ENCODE measurements around the gene LIX1. TPM values are rescaled to one million over a fixed set of nuclear protein-coding genes. Genes with fewer than 3 reads are reported as not detected.
"Not testable (repeated sequence)": the region's sequence is repeated elsewhere in the genome, so short reads cannot be mapped to it uniquely, and the experiment has no call there.

LIX1 gene
- total and polyA plus RNA-seq, 3 experiments from 2014 or later, result not detected

DNA sequence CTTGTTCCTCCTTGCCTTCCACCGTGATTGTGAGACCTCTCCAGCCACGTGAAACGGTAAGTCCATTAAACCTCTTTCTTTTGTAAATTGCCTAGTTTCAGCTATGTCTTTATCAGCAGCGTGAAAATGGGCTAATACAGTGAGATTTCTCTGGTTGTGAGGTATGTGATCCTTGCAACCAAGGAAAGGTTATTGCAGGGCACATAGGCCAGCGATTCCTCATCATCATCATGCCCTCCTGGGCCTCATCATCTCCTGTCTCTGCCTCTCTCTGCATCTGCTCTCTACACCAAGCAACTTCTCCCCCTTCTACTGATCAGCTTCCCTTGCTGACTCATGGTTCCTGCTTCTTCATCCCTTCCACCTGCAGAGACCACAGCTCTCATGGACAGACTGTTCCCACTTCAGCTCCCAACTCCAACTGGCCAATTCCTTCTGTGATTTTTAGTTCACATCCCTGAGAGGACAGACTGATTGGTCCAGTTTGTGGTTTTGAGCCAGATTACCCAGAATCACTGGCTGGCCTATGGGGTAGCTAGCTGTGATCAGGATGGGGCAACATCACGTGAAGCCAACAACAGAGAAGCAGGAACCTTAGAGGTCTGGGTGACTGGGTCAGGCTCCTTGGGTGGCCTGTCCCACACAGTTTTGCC is 53.1 kb downstream of the LIX1 start:
- POLR2A ChIA-PET, result no interaction called here
- H3K36me3 Mint-ChIP-seq, result no peaks in the 10 kb centered on the region
- CTCF ChIA-PET, result interaction anchor here (1.0 to 1.1 kb wide), 2 partner anchors 15 to 74 kb away, joined by 3 read pairs; no protein-coding TSS in a partner anchor

DNA sequence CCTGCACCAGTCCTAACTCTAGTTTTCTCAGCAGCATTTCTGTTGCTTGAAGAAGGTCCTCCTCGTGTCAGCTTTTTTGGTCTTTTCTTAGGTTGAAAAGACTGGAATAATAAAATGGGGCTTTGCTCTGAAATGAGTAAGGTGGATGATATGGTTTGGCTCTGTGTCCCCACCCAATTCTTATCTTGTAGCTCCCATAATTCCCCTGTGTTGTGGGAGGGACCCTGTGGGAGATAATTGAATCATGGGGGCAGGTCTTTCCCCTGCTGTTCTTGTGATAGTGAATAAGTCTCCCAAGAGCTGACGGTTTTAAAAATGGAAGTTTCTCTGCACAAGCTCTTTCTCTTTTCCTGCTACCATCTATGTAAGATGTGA is 53.6 kb downstream of the LIX1 start:
- H3K27me3 ChIP-seq (ENCODE audit: insufficient read depth, low read length, poor library complexity, severe bottlenecking), result no peaks in the 10 kb centered on the region
- H3K9me3 Mint-ChIP-seq, result no peaks in the 10 kb centered on the region
- no peaks in the 10 kb centered on the region for H3K36me3 ChIP-seq (ENCODE audit: insufficient read depth, low read length)
- H3K27me3 Mint-ChIP-seq, result peaks cover 0 to 2% of the 10 kb centered on the region in 2 donors
- no peaks in the 10 kb centered on the region for H3K4me1 Mint-ChIP-seq
- no peaks in the 10 kb centered on the region for H3K36me3 Mint-ChIP-seq
- H3K4me3 Mint-ChIP-seq, result no peak overlapping the region
- no peaks in the 10 kb centered on the region for H3K9me3 ChIP-seq (ENCODE audit: low read length)
- CTCF ChIA-PET, result no interaction called here
- no peak for DNase-seq
- no peak overlapping the region for H3K27ac ChIP-seq (ENCODE audit: low read depth, low read length)
- POLR2A ChIA-PET, result no interaction called here
- no peaks in the 10 kb centered on the region for H3K4me1 ChIP-seq (ENCODE audit: insufficient read depth, low read length)
- H3K4me3 ChIP-seq (ENCODE audit: low read length), result no peak overlapping the region
- H3K27ac Mint-ChIP-seq, result peak overlapping the region in 1 of 8 donors; percentile 61

More for the DNA sequence above, 53.1 kb downstream of the LIX1 start:
- H3K27ac ChIP-seq (ENCODE audit: low read depth, low read length), result no peak overlapping the region
- Mint-ChIP-seq H3K27ac (peak overlapping the region in 2 of 8 donors; percentile 43 to 65), H3K9me3 (no peaks in the 10 kb centered on the region), H3K4me1 (no peaks in the 10 kb centered on the region), H3K4me3 (no peak overlapping the region), H3K27me3 (peaks cover 0 to 2% of the 10 kb centered on the region in 2 donors)
- H3K36me3 ChIP-seq (ENCODE audit: insufficient read depth, low read length), result no peaks in the 10 kb centered on the region
- no peaks in the 10 kb centered on the region for H3K4me1 ChIP-seq (ENCODE audit: insufficient read depth, low read length)
- DNase-seq, result no peak
- no peaks in the 10 kb centered on the region for H3K9me3 ChIP-seq (ENCODE audit: low read length)
- H3K27me3 ChIP-seq (ENCODE audit: insufficient read depth, low read length, poor library complexity, severe bottlenecking), result no peaks in the 10 kb centered on the region
- no peak overlapping the region for H3K4me3 ChIP-seq (ENCODE audit: low read length)

DNA sequence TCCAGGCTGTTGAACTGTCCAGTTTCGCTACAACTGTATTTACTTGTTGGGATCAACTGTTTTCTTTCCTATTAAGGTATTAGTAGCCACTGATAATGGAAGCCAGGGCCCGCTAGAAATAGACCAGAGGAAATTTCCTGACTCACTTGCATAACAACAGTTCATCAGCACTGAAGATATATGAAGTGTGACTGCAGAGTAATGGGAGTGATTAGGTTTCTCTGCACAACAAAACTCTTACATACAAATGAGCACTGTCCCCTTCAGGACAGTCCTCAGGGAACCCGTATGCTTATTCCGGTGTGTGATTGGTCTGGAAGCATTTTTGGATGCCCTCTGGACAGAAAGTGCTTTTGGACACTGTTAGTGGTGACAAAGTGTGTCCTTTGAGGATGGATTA is 55.3 kb downstream of the LIX1 start:
- no peak overlapping the region for H3K27ac ChIP-seq (ENCODE audit: low read depth, low read length)
- no peaks in the 10 kb centered on the region for H3K9me3 Mint-ChIP-seq
- CTCF ChIA-PET, result no interaction called here

DNA sequence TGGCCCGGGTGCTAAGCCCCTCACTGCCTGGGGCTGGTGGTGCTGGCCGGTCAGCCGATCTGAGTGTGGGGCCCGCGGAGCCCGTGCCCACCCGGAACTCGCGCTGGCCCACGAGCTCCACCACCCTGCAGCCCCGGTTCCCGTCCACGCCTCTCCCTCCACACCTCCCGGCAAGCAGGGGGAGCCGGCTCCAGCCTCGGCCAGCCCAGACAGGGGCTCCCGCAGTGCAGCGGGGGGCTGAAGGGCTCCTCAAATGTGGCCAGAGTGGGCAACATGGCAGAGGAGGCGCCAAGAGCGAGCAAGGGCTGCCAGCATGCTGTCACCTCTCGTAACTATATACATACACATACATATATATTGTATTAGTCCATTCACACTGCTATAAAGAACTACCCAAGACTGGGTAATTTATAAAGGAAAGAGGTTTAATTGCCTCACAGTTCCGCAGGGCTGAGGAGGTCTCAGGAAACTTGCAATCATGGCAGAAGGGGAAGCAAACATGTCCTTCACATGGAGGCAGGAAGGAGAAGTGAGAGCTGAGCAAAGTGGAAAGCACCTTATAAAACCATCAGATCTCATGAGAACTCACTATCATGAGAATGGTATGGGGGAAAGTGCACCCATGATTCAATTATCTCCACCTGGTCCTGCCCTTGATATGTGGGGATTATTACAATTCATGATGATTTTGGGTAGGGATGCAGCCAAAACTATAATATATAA is 56.8 kb downstream of the LIX1 start:
- ChIA-PET CTCF (no interaction called here), POLR2A (no interaction called here)
- Histone ChIP-seq H3K36me3 (ENCODE audit: insufficient read depth, low read length) (no peaks in the 10 kb centered on the region), H3K27me3 (ENCODE audit: insufficient read depth, low read length, poor library complexity, severe bottlenecking) (no peaks in the 10 kb centered on the region), H3K4me1 (ENCODE audit: insufficient read depth, low read length) (peaks cover 6% of the 10 kb centered on the region), H3K4me3 (ENCODE audit: low read length) (no peak overlapping the region), H3K27ac (ENCODE audit: low read depth, low read length) (no peak overlapping the region), H3K9me3 (ENCODE audit: low read length) (no peaks in the 10 kb centered on the region)
- no peaks in the 10 kb centered on the region for H3K27me3 Mint-ChIP-seq
- no peaks in the 10 kb centered on the region for H3K9me3 Mint-ChIP-seq
- H3K4me1 Mint-ChIP-seq, result peaks cover 7 to 10% (median 8%) of the 10 kb centered on the region in 3 donors
- H3K36me3 Mint-ChIP-seq, result no peaks in the 10 kb centered on the region
- no peak for DNase-seq
- no peak overlapping the region for H3K27ac Mint-ChIP-seq
- H3K4me3 Mint-ChIP-seq, result no peak overlapping the region

More for the DNA sequence above, 55.3 kb downstream of the LIX1 start:
- no peaks in the 10 kb centered on the region for H3K27me3 ChIP-seq (ENCODE audit: insufficient read depth, low read length, poor library complexity, severe bottlenecking)
- Mint-ChIP-seq H3K27ac (no peak overlapping the region), H3K4me1 (peaks cover 3 to 4% (median 3%) of the 10 kb centered on the region in 3 donors), H3K27me3 (no peaks in the 10 kb centered on the region), H3K4me3 (no peak overlapping the region), H3K36me3 (no peaks in the 10 kb centered on the region)
- no peaks in the 10 kb centered on the region for H3K9me3 ChIP-seq (ENCODE audit: low read length)
- POLR2A ChIA-PET, result no interaction called here
- H3K36me3 ChIP-seq (ENCODE audit: insufficient read depth, low read length), result no peaks in the 10 kb centered on the region
- H3K4me3 ChIP-seq (ENCODE audit: low read length), result no peak overlapping the region
- no peak for DNase-seq
- peaks cover under 1% of the 10 kb centered on the region for H3K4me1 ChIP-seq (ENCODE audit: insufficient read depth, low read length)

DNA sequence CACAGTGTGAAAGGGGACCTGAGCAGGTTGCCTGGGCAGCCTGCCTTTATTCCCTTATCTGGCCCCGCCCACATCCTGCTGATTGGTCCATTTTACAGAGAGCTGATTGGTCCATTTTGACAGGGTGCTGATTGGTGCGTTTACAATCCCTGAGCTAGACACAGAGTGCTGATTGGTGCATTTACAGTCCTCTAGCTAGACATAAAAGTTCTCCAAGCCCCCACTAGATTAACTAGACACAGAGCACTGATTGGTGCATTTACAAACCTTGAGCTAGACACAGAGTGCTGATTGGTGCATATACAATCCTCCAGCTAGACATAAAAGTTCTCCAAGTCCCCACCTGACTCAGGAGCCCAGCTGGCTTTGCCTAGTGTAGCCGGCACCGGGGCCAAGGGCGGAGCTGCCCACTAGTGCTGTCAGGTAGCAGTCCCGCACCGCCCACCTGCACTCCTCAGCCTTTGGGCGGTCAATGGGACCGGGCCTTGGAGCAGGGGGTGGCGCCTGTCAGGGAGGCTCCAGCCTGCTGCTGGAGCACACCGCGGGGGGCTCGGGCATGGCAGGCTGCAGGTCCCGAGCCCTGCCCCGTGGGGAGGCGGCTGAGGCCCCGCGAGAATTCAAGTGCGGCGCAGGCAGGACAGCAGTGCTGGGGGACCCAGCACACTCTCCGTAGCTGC is 57.5 kb downstream of the LIX1 start:
- H3K27me3 ChIP-seq (ENCODE audit: insufficient read depth, low read length, poor library complexity, severe bottlenecking); H3K27me3 Mint-ChIP-seq; H3K4me3 ChIP-seq (ENCODE audit: low read length); H3K36me3 ChIP-seq (ENCODE audit: insufficient read depth, low read length); H3K27ac ChIP-seq (ENCODE audit: low read depth, low read length); H3K4me1 ChIP-seq (ENCODE audit: insufficient read depth, low read length); H3K4me3 Mint-ChIP-seq; POLR2A ChIA-PET; H3K4me1 Mint-ChIP-seq; H3K36me3 Mint-ChIP-seq; DNase-seq; H3K27ac Mint-ChIP-seq; H3K9me3 ChIP-seq (ENCODE audit: low read length); CTCF ChIA-PET; H3K9me3 Mint-ChIP-seq: not testable (repeated sequence)

DNA sequence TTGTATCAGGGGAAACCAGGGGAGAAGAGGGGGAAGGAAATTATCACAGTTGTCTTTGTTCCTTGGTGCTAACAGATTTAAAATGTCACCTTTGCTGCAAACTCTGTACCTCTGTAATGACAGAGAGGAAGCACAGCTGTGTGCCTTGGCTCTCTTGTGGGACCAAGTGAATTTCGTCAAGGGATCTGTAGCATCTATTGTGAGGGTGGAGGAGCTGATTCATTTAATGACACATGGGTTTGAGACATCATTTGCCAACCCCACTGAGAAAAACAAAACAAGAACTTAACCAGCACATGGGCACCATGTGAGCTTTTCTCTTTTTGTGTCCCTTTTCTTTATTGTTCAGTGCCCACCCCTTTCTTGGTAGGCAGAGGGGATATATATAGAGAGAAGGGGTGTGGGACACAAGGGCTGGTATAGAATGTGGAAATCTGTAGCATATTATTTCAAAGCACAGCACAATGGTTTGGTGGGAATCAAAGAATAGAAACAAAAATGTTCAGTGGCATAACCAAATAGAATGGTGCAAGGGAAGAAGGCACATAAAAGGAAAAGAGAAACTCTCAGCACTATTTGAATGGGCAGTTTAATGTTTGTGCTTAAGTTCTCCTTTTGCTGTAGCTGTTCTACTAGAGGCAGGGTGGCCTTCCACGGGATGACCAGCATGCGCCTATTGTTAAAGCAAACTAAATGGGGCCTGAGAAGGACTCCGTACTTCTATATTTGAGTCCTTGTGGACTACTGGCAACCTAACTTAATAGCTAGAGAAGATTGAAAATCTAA is 63.3 kb downstream of the LIX1 start:
- Mint-ChIP-seq H3K36me3 (no peaks in the 10 kb centered on the region), H3K27me3 (no peaks in the 10 kb centered on the region), H3K4me3 (no peak overlapping the region), H3K27ac (peak overlapping the region in 1 of 8 donors; percentile 31), H3K4me1 (peaks cover 7 to 10% (median 8%) of the 10 kb centered on the region in 3 donors), H3K9me3 (no peaks in the 10 kb centered on the region)
- Histone ChIP-seq H3K9me3 (ENCODE audit: low read length) (no peaks in the 10 kb centered on the region), H3K36me3 (ENCODE audit: insufficient read depth, low read length) (no peaks in the 10 kb centered on the region), H3K4me1 (ENCODE audit: insufficient read depth, low read length) (peaks cover 6% of the 10 kb centered on the region), H3K27ac (ENCODE audit: low read depth, low read length) (no peak overlapping the region), H3K27me3 (ENCODE audit: insufficient read depth, low read length, poor library complexity, severe bottlenecking) (no peaks in the 10 kb centered on the region), H3K4me3 (ENCODE audit: low read length) (no peak overlapping the region)
- CTCF ChIA-PET, result no interaction called here
- no peak for DNase-seq
- POLR2A ChIA-PET, result no interaction called here

DNA sequence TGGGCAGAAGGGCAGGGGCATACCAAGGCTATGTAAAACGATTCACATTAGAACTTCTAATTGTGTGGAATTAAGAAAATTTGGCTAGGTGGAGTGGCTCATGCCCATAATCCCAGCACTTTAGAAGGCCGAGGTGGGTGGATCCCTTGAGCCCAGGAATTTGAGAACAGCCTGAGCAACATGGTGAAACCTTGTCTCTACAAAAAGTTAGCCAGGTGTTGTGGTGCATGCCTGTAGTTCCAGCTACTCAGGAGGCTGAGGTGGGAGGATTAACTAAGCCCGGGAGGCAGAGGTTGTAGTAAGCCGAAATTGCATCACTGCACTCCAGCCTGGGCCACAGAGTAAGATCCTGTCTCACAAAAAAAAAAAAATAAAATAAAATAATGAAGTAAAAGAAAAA is 65.2 kb downstream of the LIX1 start:
- Mint-ChIP-seq H3K36me3 (peaks cover 0 to 4% (median 0%) of the 10 kb centered on the region in 3 donors), H3K9me3 (no peaks in the 10 kb centered on the region), H3K27me3 (no peaks in the 10 kb centered on the region), H3K4me3 (no peak overlapping the region), H3K4me1 (peaks cover 6 to 7% (median 7%) of the 10 kb centered on the region in 3 donors), H3K27ac (no peak overlapping the region)
- no peaks in the 10 kb centered on the region for H3K36me3 ChIP-seq (ENCODE audit: insufficient read depth, low read length)
- H3K9me3 ChIP-seq (ENCODE audit: low read length), result no peaks in the 10 kb centered on the region
- no peak overlapping the region for H3K4me3 ChIP-seq (ENCODE audit: low read length)
- ChIA-PET CTCF (no interaction called here), POLR2A (no interaction called here)
- no peak for DNase-seq
- no peaks in the 10 kb centered on the region for H3K27me3 ChIP-seq (ENCODE audit: insufficient read depth, low read length, poor library complexity, severe bottlenecking)
- no peak overlapping the region for H3K27ac ChIP-seq (ENCODE audit: low read depth, low read length)
- peaks cover 6% of the 10 kb centered on the region for H3K4me1 ChIP-seq (ENCODE audit: insufficient read depth, low read length)

DNA sequence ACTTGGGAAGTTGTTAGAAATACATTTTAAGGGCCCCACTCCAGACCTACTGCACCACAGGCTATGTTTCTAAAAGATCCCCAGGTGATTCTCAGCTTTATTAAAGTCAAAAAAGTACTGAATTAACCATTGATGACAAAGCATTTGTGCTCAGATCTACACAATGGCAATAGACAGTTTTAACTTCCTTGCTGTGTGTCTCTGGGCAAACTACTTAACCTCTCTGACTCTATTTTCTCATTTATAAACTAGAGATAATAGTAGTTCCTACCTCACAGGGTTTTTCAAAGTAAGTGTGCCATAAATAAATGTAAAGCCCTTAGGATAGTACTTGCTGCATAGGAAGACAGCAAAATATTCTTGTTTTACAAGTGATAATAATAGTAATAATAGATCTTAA is 66.3 kb downstream of the LIX1 start:
- ChIA-PET POLR2A (no interaction called here), CTCF (no interaction called here)
- no peaks in the 10 kb centered on the region for H3K9me3 Mint-ChIP-seq
- H3K4me3 ChIP-seq (ENCODE audit: low read length), result no peak overlapping the region
- H3K36me3 Mint-ChIP-seq, result peaks cover 0 to 4% (median 0%) of the 10 kb centered on the region in 3 donors
- H3K9me3 ChIP-seq (ENCODE audit: low read length), result no peaks in the 10 kb centered on the region
- H3K27ac ChIP-seq (ENCODE audit: low read depth, low read length), result no peak overlapping the region
- no peaks in the 10 kb centered on the region for H3K27me3 Mint-ChIP-seq
- no peak overlapping the region for H3K27ac Mint-ChIP-seq
- no peaks in the 10 kb centered on the region for H3K27me3 ChIP-seq (ENCODE audit: insufficient read depth, low read length, poor library complexity, severe bottlenecking)
- no peaks in the 10 kb centered on the region for H3K36me3 ChIP-seq (ENCODE audit: insufficient read depth, low read length)
- no peaks in the 10 kb centered on the region for H3K4me1 ChIP-seq (ENCODE audit: insufficient read depth, low read length)
- H3K4me3 Mint-ChIP-seq, result no peak overlapping the region
- no peak for DNase-seq
- no peaks in the 10 kb centered on the region for H3K4me1 Mint-ChIP-seq

Data from CD8-positive, alpha-beta memory T cell (primary cell).